Gastrocnemius medialis (tissue), 4 donors: ENCODE results near the gene CNNM2. TPM values are rescaled to one million over a fixed set of nuclear protein-coding genes. Genes with fewer than 3 reads are reported as not detected.

Experiments used
- ATAC-seq, 2 donors: fragments of 150-250 bp; one replicate each; pipeline ENCODE4 v1.9.1; 2016
- DNase-seq, 2 donors: peaks; one replicate each; pipeline ENCODE4 v3.0.0-alpha.2; 2019
- H3K27ac ChIP-seq, 4 donors: fragments of 200-600 bp; sonication (generic); 1 replicate in 1 of 4; 2 replicates in 3 of 4; pipeline ENCODE4 v1.5.1; 2016 to 2018; ENCODE audit warnings: mild to moderate bottlenecking in 2 of 4, moderate library complexity in 1 of 4
- H3K27me3 ChIP-seq, 3 donors: fragments of 200-600 bp; sonication (generic) in 2 of 3; 1 replicate in 1 of 3; 2 replicates in 2 of 3; pipeline versions ENCODE4 v1.5.1 to v1.6.0; 2016 to 2019; ENCODE audit warnings: mild to moderate bottlenecking in 1 of 3, moderate library complexity in 1 of 3
- H3K36me3 ChIP-seq, 2 donors: fragments of 200-600 bp; sonication (generic) in 1 of 2; one replicate each; pipeline ENCODE4 v1.5.1; 2017 to 2018
- H3K4me1 ChIP-seq, 2 donors: fragments of 200-600 bp; sonication (generic) in 1 of 2; one replicate each; pipeline ENCODE4 v1.5.1; 2016 to 2017; ENCODE audit warnings: mild to moderate bottlenecking in 2 of 2
- H3K4me3 ChIP-seq, 4 donors: fragments of 200-600 bp; sonication (generic) in 3 of 4; 1 replicate in 1 of 4; 2 replicates in 3 of 4; pipeline ENCODE4 v1.5.1; 2016 to 2019; ENCODE audit warnings: mild to moderate bottlenecking in 2 of 4
- H3K9me3 ChIP-seq, 3 donors: fragments of 200-600 bp; sonication (generic) in 2 of 3; 1 replicate in 1 of 3; 2 replicates in 2 of 3; pipeline ENCODE4 v1.5.1; 2016 to 2019
- CTCF ChIP-seq, 5 experiments: fragments of 450-650 bp in 3 of 5; fragments of 200-600 bp in 2 of 5; sonication (generic) in 2 of 5; IDR thresholded peaks in 4 of 5; conservative IDR thresholded peaks in 1 of 5; 1 replicate in 4 of 5; 2 replicates in 1 of 5; pipeline ENCODE4 v1.5.1; 2016 to 2019; ENCODE audit warnings: antibody characterized with exemption in 5 of 5, mild to moderate bottlenecking in 3 of 5, moderate library complexity in 3 of 5
- POLR2A ChIP-seq, 2 donors: fragments of 450-650 bp; IDR thresholded peaks; one replicate each; pipeline ENCODE4 v1.6.1; 2017; ENCODE audit warnings: antibody characterized with exemption in 2 of 2, mild to moderate bottlenecking in 2 of 2, moderate library complexity in 2 of 2
- in situ Hi-C, 4 donors: fragments of 200-750 bp; cut with MboI; loops; one replicate each; pipeline versions ENCODE4 v1.15.0 to v1.8.0; 2017; ENCODE audit warnings: low sequenced_read_pairs in 4 of 4
- intact Hi-C: fragments of 100-400 bp; cut with DNase I; formaldehyde crosslinking; loops from one replicate; pipeline ENCODE4 v1.15.1; 2023; ENCODE audit warnings: low total_unique reads
- total RNA-seq, 4 donors: library from RNA; depleted of rRNA; stranded (reverse); fragments of >200 nt; gene quantifications; one replicate each; pipeline versions ENCODE4 v1.1.0 to v1.2.3, GENCODE V29; 2016

The CNNM2 gene
- total RNA-seq, 4 donors from 2014 or later, result 1.1 to 3.2 (median 2.0) TPM

DNA sequence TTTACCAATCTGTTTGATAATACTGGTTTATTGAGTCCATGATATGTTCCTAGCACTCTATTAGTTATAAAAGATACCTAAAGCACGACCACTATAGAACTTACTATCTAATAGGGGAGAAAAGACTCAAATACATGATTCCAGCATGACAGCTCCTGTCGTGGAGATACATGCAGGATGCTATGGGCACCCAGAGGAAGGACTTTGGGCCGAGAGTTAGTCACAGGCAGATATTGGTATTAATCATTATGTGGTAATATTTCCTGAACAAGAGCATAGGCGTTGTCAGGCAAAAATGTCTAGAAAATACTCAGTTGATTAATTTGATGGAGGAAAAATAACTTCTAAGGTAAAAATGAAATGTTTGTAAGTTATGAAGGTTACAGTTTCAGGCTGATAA lies 31.8 kb downstream of the CNNM2 start:
- Histone ChIP-seq H3K27ac (no peak overlapping the region), H3K27me3 (no peaks in the 10 kb centered on the region), H3K4me1 (no peaks in the 10 kb centered on the region), H3K4me3 (no peak overlapping the region), H3K9me3 (no peaks in the 10 kb centered on the region), H3K36me3 (no peaks in the 10 kb centered on the region)
- in situ Hi-C loops, result no loop called here
- ATAC-seq, result no peak
- no peak for DNase-seq
- intact Hi-C loops, result no loop called here
- TF ChIP-seq CTCF (IDR thresholded peaks at IDR 0.05 in 4 of 5, conservative IDR thresholded peaks at IDR 0.05 in 1 of 5), result no peak

DNA sequence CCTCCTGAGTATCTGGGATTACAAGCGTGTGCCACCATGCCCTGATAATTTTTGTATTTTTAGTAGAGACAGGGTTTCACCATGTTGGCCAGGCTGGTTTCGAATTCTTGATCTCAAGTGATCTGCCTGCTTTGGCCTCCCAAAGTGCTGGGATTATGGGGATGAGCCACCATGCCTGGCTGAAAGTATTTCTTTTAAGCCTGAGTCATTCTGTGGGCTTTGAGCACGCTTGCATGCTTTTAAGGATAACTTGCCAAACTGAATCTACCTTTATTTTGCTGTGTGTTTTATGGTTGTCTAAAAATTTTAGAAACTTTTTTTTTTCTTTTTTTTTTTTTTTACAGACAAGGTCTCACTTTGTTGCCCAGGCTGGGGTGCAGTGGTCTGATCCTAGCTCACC lies 33.2 kb downstream of the CNNM2 start:
- Histone ChIP-seq H3K27me3 (no peaks in the 10 kb centered on the region), H3K4me3 (no peak overlapping the region), H3K27ac (no peak overlapping the region), H3K9me3 (no peaks in the 10 kb centered on the region), H3K4me1 (no peaks in the 10 kb centered on the region), H3K36me3 (no peaks in the 10 kb centered on the region)
- intact Hi-C loops (no loop called here), in situ Hi-C loops (no loop called here)
- TF ChIP-seq CTCF (IDR thresholded peaks at IDR 0.05 in 4 of 5, conservative IDR thresholded peaks at IDR 0.05 in 1 of 5), result no peak
- TF ChIP-seq POLR2A (IDR thresholded peaks at IDR 0.05), result no peak
- DNase-seq (no peak), ATAC-seq (no peak)

DNA sequence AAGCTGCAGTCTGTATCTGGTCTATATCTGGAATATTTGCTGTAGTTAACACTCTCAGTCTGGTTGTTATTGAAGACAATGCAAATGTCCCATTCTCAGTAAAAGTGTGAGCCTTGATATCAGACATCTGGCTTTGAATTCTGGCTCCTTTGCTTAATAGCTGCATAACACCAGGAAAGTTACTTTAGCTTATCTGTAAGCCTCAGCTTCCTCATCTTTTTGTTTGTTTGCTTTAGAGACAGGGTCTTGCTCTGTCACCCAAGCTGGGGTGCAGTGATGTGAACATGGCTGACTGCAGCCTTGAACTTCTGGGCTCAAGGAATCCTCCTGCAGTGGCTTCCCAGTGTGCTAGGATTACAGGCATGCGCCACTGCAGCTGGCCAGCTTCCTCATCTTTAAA lies 41.3 kb downstream of the CNNM2 start:
- in situ Hi-C loops, result no loop called here
- H3K9me3 ChIP-seq, result no peaks in the 10 kb centered on the region
- TF ChIP-seq CTCF (IDR thresholded peaks at IDR 0.05 in 4 of 5, conservative IDR thresholded peaks at IDR 0.05 in 1 of 5) (no peak), POLR2A (IDR thresholded peaks at IDR 0.05) (no peak)
- H3K4me1 ChIP-seq, result no peaks in the 10 kb centered on the region
- H3K27me3 ChIP-seq, result no peaks in the 10 kb centered on the region
- intact Hi-C loops, result no loop called here
- no peak overlapping the region for H3K27ac ChIP-seq
- no peak for DNase-seq
- no peaks in the 10 kb centered on the region for H3K36me3 ChIP-seq
- no peak overlapping the region for H3K4me3 ChIP-seq
- ATAC-seq, result no peak

DNA sequence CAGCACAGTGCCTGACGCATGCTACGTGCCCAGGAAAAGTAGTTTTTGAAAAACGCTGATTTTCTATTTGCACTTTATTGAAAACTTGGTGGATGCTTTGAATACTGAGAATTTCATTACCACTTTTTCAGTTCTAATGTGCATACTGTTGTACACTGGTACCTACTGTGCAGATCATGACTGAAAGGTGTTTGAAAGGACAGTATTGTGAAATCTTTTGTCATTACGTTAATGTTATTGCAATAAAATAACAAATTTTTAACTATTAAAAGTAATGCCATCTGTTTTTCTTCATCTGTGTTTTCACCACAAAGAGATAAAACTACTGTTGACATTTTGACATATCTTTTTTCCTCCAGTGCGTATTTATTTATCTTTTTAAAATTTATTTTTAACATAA lies 42.1 kb downstream of the CNNM2 start:
- H3K9me3 ChIP-seq, result no peaks in the 10 kb centered on the region
- no peak overlapping the region for H3K27ac ChIP-seq
- no peak for TF ChIP-seq POLR2A (IDR thresholded peaks at IDR 0.05)
- no peak for TF ChIP-seq CTCF (IDR thresholded peaks at IDR 0.05 in 4 of 5, conservative IDR thresholded peaks at IDR 0.05 in 1 of 5)
- no peaks in the 10 kb centered on the region for H3K36me3 ChIP-seq
- H3K4me3 ChIP-seq, result no peak overlapping the region
- no peaks in the 10 kb centered on the region for H3K4me1 ChIP-seq
- intact Hi-C loops (no loop called here), in situ Hi-C loops (no loop called here)
- H3K27me3 ChIP-seq, result no peaks in the 10 kb centered on the region
- no peak for DNase-seq
- no peak for ATAC-seq

GRCh38 chr10:102962267-102962666 lies 44.2 kb downstream of the CNNM2 start:
- no peaks in the 10 kb centered on the region for H3K27me3 ChIP-seq
- no peaks in the 10 kb centered on the region for H3K4me1 ChIP-seq
- no peak for DNase-seq
- no peak overlapping the region for H3K27ac ChIP-seq
- H3K4me3 ChIP-seq, result no peak overlapping the region
- ATAC-seq, result no peak
- in situ Hi-C loops, result no loop called here
- H3K9me3 ChIP-seq, result no peaks in the 10 kb centered on the region
- no peak for TF ChIP-seq CTCF (IDR thresholded peaks at IDR 0.05 in 4 of 5, conservative IDR thresholded peaks at IDR 0.05 in 1 of 5)
- TF ChIP-seq POLR2A (IDR thresholded peaks at IDR 0.05), result no peak
- H3K36me3 ChIP-seq, result no peaks in the 10 kb centered on the region
- intact Hi-C loops, result no loop called here
